Neuron (in vitro differentiated cells): ENCODE measurements around the gene BLOC1S2.

ENCODE experiments used
- H2AFZ ChIP-seq: one replicate; pipeline ENCODE4 v1.6.1; 2013; ENCODE audit warnings: low read depth, mild to moderate bottlenecking, inconsistent platforms, low read length, moderate library complexity
- H3K27me3 ChIP-seq: one replicate; pipeline ENCODE4 v1.6.1; 2013; ENCODE audit warnings: low read length; ENCODE audit not compliant: insufficient read depth
- H3K36me3 ChIP-seq: one replicate; pipeline ENCODE4 v1.6.1; 2013; ENCODE audit warnings: low read length; ENCODE audit not compliant: insufficient read depth
- H3K4me1 ChIP-seq: one replicate; pipeline ENCODE4 v1.6.1; 2013; ENCODE audit warnings: low read length; ENCODE audit not compliant: insufficient read depth
- H3K4me3 ChIP-seq: 2 replicates; pipeline ENCODE4 v1.5.1; 2013; ENCODE audit warnings: mild to moderate bottlenecking, low read length, moderate library complexity
- H3K9me3 ChIP-seq: one replicate; pipeline ENCODE4 v1.6.1; 2013; ENCODE audit warnings: low read length

The BLOC1S2 gene

GRCh38 chr10:100223879-100224278, 62.6 kb downstream of the BLOC1S2 start:
- Histone ChIP-seq H2AFZ (no peak overlapping the region), H3K4me1 (peaks cover 7% of the 10 kb centered on the region), H3K4me3 (no peak overlapping the region), H3K9me3 (no peaks in the 10 kb centered on the region), H3K36me3 (peaks cover 61% of the 10 kb centered on the region), H3K27me3 (no peaks in the 10 kb centered on the region)
